Measurements from ENCODE around the gene TMEM131L. TPM values are rescaled to one million over a fixed set of nuclear protein-coding genes. Genes with fewer than 3 reads are reported as not detected.

The TMEM131L gene
- total and polyA plus RNA-seq, 4 experiments from 2014 or later: 20.8 to 65.6 (median 53.2) TPM

DNA sequence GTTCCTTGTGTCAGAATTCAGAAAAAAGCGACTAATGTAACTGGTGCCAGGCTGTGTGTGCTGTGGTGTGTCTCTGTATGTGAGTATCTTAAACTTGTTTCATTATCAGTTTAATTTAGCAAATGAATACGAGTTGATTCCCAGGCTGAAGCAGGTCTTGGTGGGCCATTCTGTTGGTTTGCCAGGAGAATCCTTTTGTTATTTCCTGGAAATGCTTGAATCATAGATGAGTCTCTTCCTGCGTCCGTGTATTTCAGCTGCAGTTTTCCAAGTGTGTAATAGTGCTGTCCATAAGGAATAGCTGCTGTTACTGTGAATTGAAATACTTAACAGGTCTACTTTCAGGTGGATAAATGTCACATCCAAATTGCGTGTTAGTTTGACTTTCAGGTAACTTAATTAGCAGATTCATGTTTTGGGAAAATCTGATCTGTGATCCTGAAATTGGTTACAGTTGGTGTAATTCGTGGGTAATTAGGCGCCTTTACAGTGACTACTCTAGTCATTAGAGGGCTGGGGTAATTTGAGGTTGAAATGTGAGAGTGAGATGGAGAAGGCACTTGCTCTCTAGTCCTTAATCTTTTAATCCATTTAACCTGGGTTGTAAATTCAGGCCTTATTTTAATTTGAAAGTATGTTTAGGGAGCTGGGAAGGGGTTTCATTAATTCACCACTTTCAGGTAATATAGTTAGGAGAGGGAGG lies 23.8 kb downstream of the TMEM131L start:
- Mint-ChIP-seq H3K4me3 (peak overlapping the region; percentile 78 to 92 (median 88)), H3K4me1 (peaks cover 67 to 94% (median 78%) of the 10 kb centered on the region in 4 donors), H3K27ac (peak overlapping the region; percentile 94 to 99 (median 96)), H3K36me3 (peaks cover 0 to 42% of the 10 kb centered on the region in 2 donors), H3K9me3 (no peaks in the 10 kb centered on the region), H3K27me3 (peaks cover 0 to 2% of the 10 kb centered on the region in 2 donors)
- H3K36me3 ChIP-seq (ENCODE audit: insufficient read depth, low read length): no peaks in the 10 kb centered on the region
- H3K4me1 ChIP-seq (ENCODE audit: insufficient read depth, low read length): peaks cover 97% of the 10 kb centered on the region
- POLR2A ChIA-PET (ENCODE audit: partially characterized antibody): interaction anchor here (2.2 to 19.4 kb wide), 4 partner anchors 7 to 41 kb away, joined by 9 to 546 read pairs (median 158); partner anchors contain the start of gene TMEM131L
- H3K9me3 ChIP-seq (ENCODE audit: control insufficient read depth in 1 of 2, low read length in 2 of 2): no peaks in the 10 kb centered on the region
- peak overlapping the region; percentile 88 for H3K27ac ChIP-seq (ENCODE audit: low read depth, low read length)
- DNase-seq: no peak
- CTCF ChIA-PET (ENCODE audit: partially characterized antibody): interaction anchor here (0.7 to 5.5 kb wide), 5 partner anchors 16 to 950 kb away, joined by 3 to 43 read pairs (median 3); partner anchors contain the start of gene TMEM131L
- intact Hi-C loops (cut with micrococcal nuclease): loop anchor here (2.0 kb wide), 1 partner anchor 33 kb away; no protein-coding TSS in a partner anchor
- peak overlapping the region; percentile 1 to 8 for H3K4me3 ChIP-seq (ENCODE audit: low read length in 2 of 2)
- H3K27me3 ChIP-seq (ENCODE audit: insufficient read depth, low read length): no peaks in the 10 kb centered on the region

DNA sequence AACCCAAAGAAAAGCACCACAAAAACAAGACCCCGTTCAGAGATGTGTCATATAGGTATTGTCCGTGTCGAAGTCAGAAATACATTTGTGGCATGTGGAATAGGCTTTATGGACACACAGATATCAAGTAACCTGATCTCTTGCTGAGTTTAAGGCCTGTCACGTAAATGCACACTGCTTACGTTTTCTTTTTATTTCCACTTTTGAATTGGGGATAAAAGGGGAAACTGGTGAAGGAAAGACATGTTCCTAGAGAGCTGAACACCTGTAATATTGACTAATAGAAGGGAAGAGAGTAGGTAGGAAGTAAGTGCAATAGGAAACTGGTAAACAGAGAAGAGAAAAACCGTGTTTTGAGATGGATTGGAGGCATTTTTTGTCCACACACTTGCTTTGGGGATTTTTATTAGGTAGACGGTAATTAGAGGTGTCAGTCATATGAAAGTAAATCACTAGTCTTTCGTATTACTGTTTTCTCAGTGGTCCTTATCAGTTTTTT lies 24.9 kb downstream of the TMEM131L start:
- H3K4me3 Mint-ChIP-seq: peak overlapping the region; percentile 53 to 92 (median 79)
- peaks cover 0 to 36% of the 10 kb centered on the region in 2 donors for H3K36me3 Mint-ChIP-seq
- intact Hi-C loops (cut with micrococcal nuclease): no loop called here
- ChIA-PET POLR2A (ENCODE audit: partially characterized antibody) (interaction anchor here (17.3 to 19.4 kb wide), 2 partner anchors 16 to 27 kb away, joined by 236 to 546 read pairs; partner anchors contain the start of gene TMEM131L), CTCF (ENCODE audit: partially characterized antibody) (interaction anchor here (0.7 to 5.5 kb wide), 7 partner anchors 13 to 951 kb away, joined by 3 to 43 read pairs (median 3); partner anchors contain the start of gene TMEM131L)
- peaks cover 0 to 2% of the 10 kb centered on the region in 2 donors for H3K27me3 Mint-ChIP-seq
- Histone ChIP-seq H3K9me3 (ENCODE audit: control insufficient read depth in 1 of 2, low read length in 2 of 2) (no peaks in the 10 kb centered on the region), H3K4me1 (ENCODE audit: insufficient read depth, low read length) (peaks cover 97% of the 10 kb centered on the region), H3K27me3 (ENCODE audit: insufficient read depth, low read length) (no peaks in the 10 kb centered on the region), H3K4me3 (ENCODE audit: low read length in 2 of 2) (no peak overlapping the region), H3K36me3 (ENCODE audit: insufficient read depth, low read length) (no peaks in the 10 kb centered on the region), H3K27ac (ENCODE audit: low read depth, low read length) (peak overlapping the region; percentile 88)
- no peak for DNase-seq
- H3K9me3 Mint-ChIP-seq: no peaks in the 10 kb centered on the region
- peak overlapping the region; percentile 25 to 98 (median 89) for H3K27ac Mint-ChIP-seq
- peaks cover 66 to 94% (median 78%) of the 10 kb centered on the region in 4 donors for H3K4me1 Mint-ChIP-seq

DNA sequence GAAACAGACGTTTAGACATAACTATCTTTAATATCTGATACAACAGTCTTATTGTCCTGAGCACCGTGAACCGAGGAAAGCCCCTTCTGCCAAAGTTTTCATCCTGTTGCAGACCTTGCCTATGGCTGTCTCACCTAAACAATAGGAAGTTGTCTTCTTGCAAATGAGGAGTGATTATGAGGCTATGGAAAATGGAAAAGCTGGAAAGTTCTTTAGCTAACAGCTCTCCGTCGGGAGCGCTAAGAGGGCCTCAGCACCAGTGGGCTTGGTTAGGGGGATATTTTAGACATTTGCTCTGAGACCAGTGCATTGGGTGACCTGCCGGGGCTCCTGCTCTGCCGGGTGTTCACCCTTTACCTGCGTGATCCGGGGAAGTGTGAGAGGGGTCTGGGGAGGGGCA lies 28.4 kb downstream of the TMEM131L start:
- H3K4me3 Mint-ChIP-seq: peak overlapping the region in 6 of 8 donors; percentile 5 to 85 (median 50)
- intact Hi-C loops (cut with micrococcal nuclease): no loop called here
- Histone ChIP-seq H3K4me1 (ENCODE audit: insufficient read depth, low read length) (peaks cover 97% of the 10 kb centered on the region), H3K9me3 (ENCODE audit: control insufficient read depth in 1 of 2, low read length in 2 of 2) (no peaks in the 10 kb centered on the region), H3K27ac (ENCODE audit: low read depth, low read length) (peak overlapping the region; percentile 64), H3K27me3 (ENCODE audit: insufficient read depth, low read length) (no peaks in the 10 kb centered on the region), H3K4me3 (ENCODE audit: low read length in 2 of 2) (no peak overlapping the region), H3K36me3 (ENCODE audit: insufficient read depth, low read length) (no peaks in the 10 kb centered on the region)
- peaks cover 0 to 24% of the 10 kb centered on the region in 2 donors for H3K36me3 Mint-ChIP-seq
- peaks cover 67 to 95% (median 78%) of the 10 kb centered on the region in 4 donors for H3K4me1 Mint-ChIP-seq
- H3K27ac Mint-ChIP-seq: peak overlapping the region; percentile 88 to 99 (median 97)
- POLR2A ChIA-PET (ENCODE audit: partially characterized antibody): interaction anchor here (4.5 to 19.4 kb wide), 3 partner anchors 7 to 24 kb away, joined by 80 to 546 read pairs (median 236); partner anchors contain the start of gene TMEM131L
- CTCF ChIA-PET (ENCODE audit: partially characterized antibody): interaction anchor here (0.7 to 5.7 kb wide), 7 partner anchors 8 to 62 kb away, joined by 3 to 34 read pairs (median 4); partner anchors contain the start of gene TMEM131L
- no peaks in the 10 kb centered on the region for H3K9me3 Mint-ChIP-seq
- no peaks in the 10 kb centered on the region for H3K27me3 Mint-ChIP-seq
- no peak for DNase-seq

DNA sequence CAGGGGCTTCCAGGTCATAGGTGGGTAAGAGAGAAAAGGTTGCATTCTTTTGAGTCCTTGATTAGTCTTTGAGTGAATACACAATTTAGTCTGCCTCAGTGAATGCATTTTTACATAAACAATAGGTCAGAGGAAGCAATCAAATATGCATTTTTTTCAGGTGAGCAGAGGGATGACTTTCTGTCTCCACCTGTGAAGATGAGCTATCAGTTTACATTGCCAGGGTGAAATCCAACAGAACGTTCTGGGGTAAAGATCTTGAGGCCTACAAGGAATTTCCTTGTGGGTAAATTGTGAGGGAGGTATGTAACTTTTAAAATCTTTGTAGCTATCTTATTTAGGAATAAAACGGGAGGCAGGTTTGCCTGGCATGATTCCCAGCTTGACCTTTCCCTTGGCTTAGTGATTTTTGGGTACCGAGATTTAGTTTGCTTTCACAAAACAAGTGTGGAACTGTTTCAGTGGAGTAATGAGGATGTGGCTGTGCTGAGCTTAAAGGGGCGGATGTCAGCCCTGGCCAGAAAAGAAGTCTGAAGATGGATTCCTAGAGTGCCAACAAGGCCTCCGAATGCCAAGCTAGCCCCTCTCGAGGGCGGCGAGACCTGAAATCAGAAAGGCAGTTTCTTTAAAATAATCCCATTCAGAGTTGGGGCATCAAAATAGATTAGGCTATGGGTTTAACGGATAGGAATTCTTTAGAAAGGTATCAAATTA lies 29.5 kb downstream of the TMEM131L start:
- no peaks in the 10 kb centered on the region for H3K36me3 ChIP-seq (ENCODE audit: insufficient read depth, low read length)
- H3K27ac Mint-ChIP-seq: peak overlapping the region; percentile 94 to 99 (median 97)
- H3K27me3 ChIP-seq (ENCODE audit: insufficient read depth, low read length): no peaks in the 10 kb centered on the region
- H3K4me1 ChIP-seq (ENCODE audit: insufficient read depth, low read length): peaks cover 97% of the 10 kb centered on the region
- peak overlapping the region; percentile 8 to 85 (median 60) for H3K4me3 Mint-ChIP-seq
- no peak overlapping the region for H3K4me3 ChIP-seq (ENCODE audit: low read length in 2 of 2)
- CTCF ChIA-PET (ENCODE audit: partially characterized antibody): interaction anchor here (0.9 to 5.7 kb wide), 8 partner anchors 9 to 78 kb away, joined by 3 to 34 read pairs (median 4); partner anchors contain the start of gene TMEM131L
- POLR2A ChIA-PET (ENCODE audit: partially characterized antibody): interaction anchor here (1.1 to 19.4 kb wide), 5 partner anchors 8 to 79 kb away, joined by 3 to 546 read pairs (median 80); partner anchors contain the start of gene TMEM131L
- H3K9me3 ChIP-seq (ENCODE audit: control insufficient read depth in 1 of 2, low read length in 2 of 2): no peaks in the 10 kb centered on the region
- peak overlapping the region; percentile 64 for H3K27ac ChIP-seq (ENCODE audit: low read depth, low read length)
- no peaks in the 10 kb centered on the region for H3K27me3 Mint-ChIP-seq
- peaks cover 0 to 26% of the 10 kb centered on the region in 2 donors for H3K36me3 Mint-ChIP-seq
- H3K9me3 Mint-ChIP-seq: no peaks in the 10 kb centered on the region
- H3K4me1 Mint-ChIP-seq: peaks cover 67 to 95% (median 79%) of the 10 kb centered on the region in 4 donors
- intact Hi-C loops (cut with micrococcal nuclease): no loop called here
- DNase-seq: no peak

DNA sequence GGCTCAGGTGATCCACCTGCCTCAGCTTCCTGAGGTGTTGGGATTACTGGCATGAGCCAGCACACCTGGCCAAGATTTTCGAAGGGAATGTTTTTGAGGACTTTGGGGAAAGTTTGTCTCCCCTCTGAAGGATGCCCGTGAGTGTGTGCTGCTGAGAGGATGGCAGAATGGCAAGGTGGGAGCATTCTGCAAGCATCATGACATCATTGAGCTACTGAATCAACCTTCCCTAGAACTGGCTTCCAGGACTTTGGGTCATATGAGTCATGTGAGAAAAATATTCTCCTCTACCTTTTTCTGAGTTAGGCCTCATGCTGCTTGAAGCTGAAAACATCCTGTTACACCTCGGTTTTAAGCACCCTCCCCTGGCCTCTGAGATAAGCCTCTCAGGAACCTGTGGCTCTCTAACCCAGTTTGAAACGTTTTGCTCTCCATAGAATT lies 31.0 kb downstream of the TMEM131L start:
- H3K4me1 Mint-ChIP-seq: peaks cover 70 to 97% (median 82%) of the 10 kb centered on the region in 4 donors
- Histone ChIP-seq H3K36me3 (ENCODE audit: insufficient read depth, low read length) (no peaks in the 10 kb centered on the region), H3K9me3 (ENCODE audit: control insufficient read depth in 1 of 2, low read length in 2 of 2) (no peaks in the 10 kb centered on the region), H3K4me1 (ENCODE audit: insufficient read depth, low read length) (peaks cover 96% of the 10 kb centered on the region), H3K4me3 (ENCODE audit: low read length in 2 of 2) (peak overlapping the region in 1 of 2 donors; percentile 38), H3K27me3 (ENCODE audit: insufficient read depth, low read length) (no peaks in the 10 kb centered on the region), H3K27ac (ENCODE audit: low read depth, low read length) (peak overlapping the region; percentile 64)
- peaks cover 0 to 29% of the 10 kb centered on the region in 2 donors for H3K36me3 Mint-ChIP-seq
- no peaks in the 10 kb centered on the region for H3K27me3 Mint-ChIP-seq
- H3K4me3 Mint-ChIP-seq: peak overlapping the region; percentile 64 to 85 (median 80)
- ChIA-PET CTCF (ENCODE audit: partially characterized antibody) (interaction anchor here (0.5 to 5.7 kb wide), 14 partner anchors 8 to 77 kb away, joined by 3 to 34 read pairs (median 11); partner anchors contain the start of gene TMEM131L), POLR2A (ENCODE audit: partially characterized antibody) (interaction anchor here (0.7 to 19.4 kb wide), 14 partner anchors 8 to 90 kb away, joined by 3 to 546 read pairs (median 8); partner anchors contain the start of gene TMEM131L)
- intact Hi-C loops (cut with micrococcal nuclease): loop anchor here (1.0 kb wide), 3 partner anchors 9 to 31 kb away; partner anchors contain the start of gene TMEM131L
- H3K27ac Mint-ChIP-seq: peak overlapping the region; percentile 94 to 99 (median 97)
- H3K9me3 Mint-ChIP-seq: no peaks in the 10 kb centered on the region
- peak; percentile 63 to 84 (median 69) for DNase-seq

Data from CD4-positive, alpha-beta memory T cell (primary cell).